ENCODE results near the gene ZC3H14.
A peak's percentile ranks its signal among the peaks of the same experiment; 100 is the strongest.

ZC3H14 gene

GRCh38 chr14:88660056-88660455, 97.2 kb downstream of the ZC3H14 start:
- H3K9me3 ChIP-seq: no peaks in the 10 kb centered on the region
- H3K4me1 ChIP-seq: no peaks in the 10 kb centered on the region
- H3K4me3 ChIP-seq (ENCODE audit: low read depth, low read length): no peak overlapping the region
- H3K27me3 ChIP-seq: no peaks in the 10 kb centered on the region
- no peak for DNase-seq
- H3K36me3 ChIP-seq: peaks cover 95% of the 10 kb centered on the region
- no peak for TF ChIP-seq CTCF (IDR thresholded peaks at IDR 0.05; ENCODE audit: low read depth, low read length)

DNA sequence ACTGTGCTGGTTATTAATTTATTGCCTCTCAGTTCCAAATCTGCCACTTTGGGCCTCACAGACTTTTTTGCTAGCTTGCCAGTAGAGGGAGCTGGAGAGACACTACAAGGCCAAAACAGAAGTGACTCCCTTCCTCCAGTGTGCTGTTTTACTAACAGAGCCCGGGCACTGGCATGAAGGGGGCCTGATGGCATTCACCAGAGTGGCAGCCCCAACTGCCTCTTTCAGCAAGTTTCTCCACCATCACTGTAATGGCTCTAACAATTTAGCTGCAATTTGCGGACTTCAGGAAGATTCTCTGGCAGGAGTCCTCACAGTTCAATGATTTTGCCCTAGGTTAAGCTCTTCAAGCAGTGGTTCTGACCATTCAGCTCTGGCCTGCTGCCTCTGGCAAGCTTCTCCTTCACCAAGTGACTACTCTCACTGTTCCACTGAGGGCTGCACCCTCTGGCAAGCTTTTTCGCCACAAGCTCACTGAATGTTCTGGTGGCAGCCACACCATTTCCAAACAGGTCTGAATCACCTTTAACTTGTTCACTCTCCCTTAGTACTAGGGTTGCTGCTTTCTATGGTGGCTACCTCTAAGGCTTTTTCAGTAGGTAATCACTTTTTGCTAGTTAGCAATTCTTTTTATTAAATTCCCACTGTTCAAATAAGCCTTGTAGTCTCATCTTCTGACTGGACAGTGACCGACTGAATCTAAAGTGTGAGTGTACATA, 104.9 kb downstream of the ZC3H14 start:
- Histone ChIP-seq H3K9me3 (no peaks in the 10 kb centered on the region), H3K4me3 (ENCODE audit: low read depth, low read length) (no peak overlapping the region), H3K4me1 (peaks cover 27% of the 10 kb centered on the region), H3K27me3 (no peaks in the 10 kb centered on the region), H3K36me3 (peaks cover 87% of the 10 kb centered on the region)
- TF ChIP-seq CTCF (IDR thresholded peaks at IDR 0.05; ENCODE audit: low read depth, low read length): peak; percentile 97
- peak; percentile 76 for DNase-seq

DNA sequence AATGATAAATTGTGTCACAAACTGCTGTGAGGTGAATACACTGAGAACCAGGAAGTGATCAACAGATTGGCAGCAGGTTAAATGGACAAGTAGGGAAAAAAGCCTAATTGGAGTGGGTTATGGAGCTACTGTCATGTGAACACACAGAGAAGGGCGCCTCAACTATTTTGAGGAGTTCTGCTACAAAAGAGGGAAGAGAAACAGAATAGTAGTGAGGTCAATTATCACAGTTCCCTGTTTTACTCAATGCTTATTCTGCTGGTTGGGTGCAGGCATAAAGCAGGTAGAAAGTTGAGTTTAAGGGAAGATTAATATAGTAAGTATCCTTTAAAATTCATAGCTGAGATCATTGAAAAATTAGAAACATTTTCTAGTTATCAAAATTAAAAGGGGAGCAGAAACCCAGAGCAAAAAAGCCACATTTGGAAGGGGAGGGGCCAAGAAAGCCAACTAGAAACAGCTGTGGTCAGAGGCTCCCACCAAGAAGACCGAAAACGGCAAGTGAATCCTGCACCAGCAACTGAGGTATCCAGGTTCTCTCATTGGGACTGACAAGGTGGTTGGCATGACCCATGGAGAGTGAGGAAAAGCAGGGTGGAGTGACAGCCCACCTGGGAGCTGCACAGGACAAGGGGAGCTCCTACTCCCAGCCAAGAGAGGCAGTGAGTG, 105.7 kb downstream of the ZC3H14 start:
- peaks cover 27% of the 10 kb centered on the region for H3K4me1 ChIP-seq
- TF ChIP-seq CTCF (IDR thresholded peaks at IDR 0.05; ENCODE audit: low read depth, low read length): no peak
- no peak overlapping the region for H3K4me3 ChIP-seq (ENCODE audit: low read depth, low read length)
- H3K9me3 ChIP-seq: no peaks in the 10 kb centered on the region; the same call in 1 of the 2 replicates
- H3K27me3 ChIP-seq: no peaks in the 10 kb centered on the region
- H3K36me3 ChIP-seq: peaks cover 87% of the 10 kb centered on the region
- no peak for DNase-seq

GRCh38 chr14:88669346-88669745, 106.5 kb downstream of the ZC3H14 start:
- H3K4me1 ChIP-seq: peaks cover 27% of the 10 kb centered on the region
- H3K27me3 ChIP-seq: no peaks in the 10 kb centered on the region
- no peak for TF ChIP-seq CTCF (IDR thresholded peaks at IDR 0.05; ENCODE audit: low read depth, low read length)
- DNase-seq: peak; percentile 15
- peaks cover 87% of the 10 kb centered on the region for H3K36me3 ChIP-seq
- no peaks in the 10 kb centered on the region; the same call in 1 of the 2 replicates for H3K9me3 ChIP-seq
- no peak overlapping the region for H3K4me3 ChIP-seq (ENCODE audit: low read depth, low read length)
